ENCODE data around the gene DMRTC2.

- TF ChIP-seq CTCF (IDR thresholded peaks at IDR 0.05): no peak
- no peak for TF ChIP-seq POLR2A (IDR thresholded peaks at IDR 0.05)
Measured at GRCh38 chr19:41844601-41845000, 241 bp upstream of the DMRTC2 start, which contains the start of gene LYPD4.
